Neuronal stem cell (in vitro differentiated cells): Measurements from ENCODE around the gene FBXL13.
"Not testable (repeated sequence)": the region's sequence is repeated elsewhere in the genome, so short reads cannot be mapped to it uniquely, and the experiment has no call there.

Source experiments
- DNase-seq: peaks from one replicate; pipeline ENCODE4 v3.0.0-alpha.2; 2013; ENCODE audit warnings: low spot score
- H2AFZ ChIP-seq: one replicate; pipeline ENCODE4 v1.6.1; 2013; ENCODE audit warnings: mild to moderate bottlenecking, low read length, inconsistent platforms
- H2AK5ac ChIP-seq: 2 replicates; pipeline ENCODE4 v1.6.1; 2013; ENCODE audit warnings: low read depth, mild to moderate bottlenecking, inconsistent platforms, low read length, moderate library complexity, mixed read lengths
- H2BK120ac ChIP-seq: 2 replicates; pipeline ENCODE4 v1.6.1; 2013; ENCODE audit warnings: low read depth, mild to moderate bottlenecking, inconsistent platforms, low read length, moderate library complexity, mixed read lengths
- H2BK12ac ChIP-seq: one replicate; pipeline ENCODE4 v1.6.1; 2013; ENCODE audit warnings: low read length, inconsistent platforms
- H2BK15ac ChIP-seq: 2 replicates; pipeline ENCODE4 v1.6.1; 2013; ENCODE audit warnings: mild to moderate bottlenecking, low read length, inconsistent platforms, mixed read lengths
- H2BK5ac ChIP-seq: one replicate; pipeline ENCODE4 v1.6.1; 2013; ENCODE audit warnings: inconsistent platforms, mild to moderate bottlenecking, low read length, moderate library complexity
- H3K14ac ChIP-seq: one replicate; pipeline ENCODE4 v1.6.1; 2013; ENCODE audit warnings: low read length, inconsistent platforms
- H3K18ac ChIP-seq: 2 replicates; pipeline ENCODE4 v1.6.1; 2013; ENCODE audit warnings: low read length, inconsistent platforms
- H3K23ac ChIP-seq: 2 replicates; pipeline ENCODE4 v1.6.1; 2013; ENCODE audit warnings: low read depth, mild to moderate bottlenecking, mixed read lengths, low read length, inconsistent platforms; ENCODE audit not compliant: poor library complexity
- H3K27ac ChIP-seq: replicated peaks from 3 replicates; pipeline ENCODE4 v1.5.1; 2013; ENCODE audit warnings: low read length, inconsistent platforms
- H3K27me3 ChIP-seq, 3 experiments: 2 replicates each; pipeline ENCODE4 v1.6.1; 2013; ENCODE audit warnings: low read length in 3 of 3, mild to moderate bottlenecking in 2 of 3, inconsistent platforms in 1 of 3, low read depth in 1 of 3, mixed read lengths in 1 of 3, moderate library complexity in 1 of 3; ENCODE audit not compliant: control insufficient read depth in 3 of 3, insufficient read depth in 3 of 3
- H3K36me3 ChIP-seq, 2 donors: replicated peaks in 1 of 2; 2 replicates each; pipeline ENCODE4 v1.6.1; 2013; ENCODE audit warnings: low read length in 2 of 2; ENCODE audit not compliant: control insufficient read depth in 2 of 2, insufficient read depth in 2 of 2
- H3K4ac ChIP-seq: 2 replicates; pipeline ENCODE4 v1.6.1; 2013; ENCODE audit warnings: inconsistent platforms, mild to moderate bottlenecking, low read length, moderate library complexity
- H3K4me1 ChIP-seq, 2 donors: 1 replicate in 1 of 2; 2 replicates in 1 of 2; pipeline ENCODE4 v1.6.1; 2013; ENCODE audit warnings: low read length in 2 of 2, low read depth in 1 of 2; ENCODE audit not compliant: control insufficient read depth in 2 of 2, insufficient read depth in 1 of 2
- H3K4me2 ChIP-seq: one replicate; pipeline ENCODE4 v1.6.1; 2013; ENCODE audit warnings: mild to moderate bottlenecking, low read length, inconsistent platforms; ENCODE audit not compliant: insufficient read depth, poor library complexity, severe bottlenecking
- H3K4me3 ChIP-seq, 2 donors: 2 replicates each; pipeline ENCODE4 v1.5.1; 2013; ENCODE audit warnings: low read length in 2 of 2, mild to moderate bottlenecking in 2 of 2, inconsistent platforms in 1 of 2, moderate library complexity in 1 of 2
- H3K79me1 ChIP-seq: one replicate; pipeline ENCODE4 v1.6.1; 2013; ENCODE audit warnings: low read depth, mild to moderate bottlenecking, inconsistent platforms, low read length, moderate library complexity
- H3K9ac ChIP-seq: one replicate; pipeline ENCODE4 v1.6.1; 2013; ENCODE audit warnings: mild to moderate bottlenecking, low read depth, low read length, inconsistent platforms; ENCODE audit not compliant: poor library complexity
- H3K9me3 ChIP-seq, 2 donors: replicated peaks in 1 of 2; 2 replicates each; pipeline versions ENCODE3 to v1.6.1; 2013; ENCODE audit warnings: low read length in 2 of 2, mild to moderate bottlenecking in 2 of 2, inconsistent platforms in 1 of 2, low read depth in 1 of 2, mixed read lengths in 1 of 2, moderate library complexity in 1 of 2; ENCODE audit not compliant: control insufficient read depth in 2 of 2, insufficient read depth in 1 of 2
- H4K8ac ChIP-seq: one replicate; pipeline ENCODE4 v1.6.1; 2013; ENCODE audit warnings: low read depth, mild to moderate bottlenecking, inconsistent platforms, low read length, moderate library complexity
- H4K91ac ChIP-seq: one replicate; pipeline ENCODE4 v1.6.1; 2013; ENCODE audit warnings: low read length, low read depth, mild to moderate bottlenecking, inconsistent platforms; ENCODE audit not compliant: poor library complexity
- WGBS, 2 donors: extraction: QIAGEN DNeasy Blood & Tissue Kit; methylation state at CpG; one replicate each; pipeline ENCODE4 v1.1.7; 2013; ENCODE audit warnings: missing lambda C conversion rate in 2 of 2, mixed read lengths in 1 of 2; ENCODE audit not compliant: insufficient read length in 2 of 2, insufficient replicate concordance in 1 of 2; ENCODE audit errors: extremely low coverage in 2 of 2; 5-methylcytosine and 5-hydroxymethylcytosine counted together

Gene FBXL13

GRCh38 chr7:102794567-102794966, 280.0 kb downstream of the FBXL13 start:
- WGBS, 2 donors, result no CpG with 5 or more reads among the region's 1 CpG
- H2BK15ac ChIP-seq, H3K14ac ChIP-seq, H3K9me3 ChIP-seq, H3K27ac ChIP-seq, H3K4me2 ChIP-seq, H4K91ac ChIP-seq, H2BK5ac ChIP-seq, H2AFZ ChIP-seq, H3K18ac ChIP-seq, H3K4ac ChIP-seq, H2AK5ac ChIP-seq, H2BK12ac ChIP-seq, H3K27me3 ChIP-seq, DNase-seq, H3K23ac ChIP-seq, H3K79me1 ChIP-seq, H3K36me3 ChIP-seq, H4K8ac ChIP-seq, H3K4me3 ChIP-seq, H2BK120ac ChIP-seq, H3K9ac ChIP-seq, H3K4me1 ChIP-seq: not testable (repeated sequence)

DNA sequence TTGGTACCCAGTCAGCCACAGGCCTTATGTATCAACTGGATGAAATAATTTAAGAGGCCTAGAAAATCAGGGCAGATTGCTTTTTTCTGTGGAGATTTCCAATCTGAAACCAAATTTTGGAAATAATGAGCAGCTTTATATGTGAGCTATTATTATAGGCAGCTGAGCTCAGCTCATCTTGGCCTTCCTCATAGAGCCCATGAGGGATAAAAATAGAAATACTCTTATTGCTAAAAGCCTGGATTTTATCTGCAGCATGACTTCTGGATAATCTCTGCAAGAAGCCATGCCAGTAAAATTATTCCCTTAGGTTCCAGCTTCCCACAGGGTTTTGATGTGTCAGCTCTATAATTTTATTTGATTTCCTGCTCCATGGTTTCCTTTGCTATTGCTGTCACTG, 282.8 kb downstream of the FBXL13 start:
- H3K9me3 ChIP-seq, H4K8ac ChIP-seq, H2BK15ac ChIP-seq, DNase-seq, H2BK5ac ChIP-seq, H2BK12ac ChIP-seq, H3K27me3 ChIP-seq, H3K9ac ChIP-seq, H3K27ac ChIP-seq, H2BK120ac ChIP-seq, H2AFZ ChIP-seq, H3K36me3 ChIP-seq, H3K4me3 ChIP-seq, H2AK5ac ChIP-seq, H3K4ac ChIP-seq, H3K4me1 ChIP-seq, H3K18ac ChIP-seq, H3K23ac ChIP-seq, H3K14ac ChIP-seq, H3K79me1 ChIP-seq, H4K91ac ChIP-seq, H3K4me2 ChIP-seq: not testable (repeated sequence)

- not testable (repeated sequence) for H3K9me3 ChIP-seq
Observed at GRCh38 chr7:102791367-102791766, 283.2 kb downstream of the FBXL13 start.

GRCh38 chr7:102790364-102791100, 284.1 kb downstream of the FBXL13 start:
- not testable (repeated sequence) for H2AK5ac ChIP-seq, H2BK12ac ChIP-seq, H3K23ac ChIP-seq, H3K9me3 ChIP-seq, DNase-seq, H2BK5ac ChIP-seq, H3K4me2 ChIP-seq, H3K79me1 ChIP-seq, H3K36me3 ChIP-seq, H2BK15ac ChIP-seq, H3K14ac ChIP-seq, H3K9ac ChIP-seq, H3K18ac ChIP-seq, H3K4me3 ChIP-seq, H2BK120ac ChIP-seq, H3K27me3 ChIP-seq, H4K91ac ChIP-seq, H2AFZ ChIP-seq, H3K4me1 ChIP-seq, H3K27ac ChIP-seq, H3K4ac ChIP-seq, H4K8ac ChIP-seq
- WGBS, 2 donors, result no CpG with 5 or more reads among the region's 4 CpGs

More at GRCh38 chr7:102791367-102791766, 283.2 kb downstream of the FBXL13 start:
- H3K4me3 ChIP-seq, H4K91ac ChIP-seq, H3K36me3 ChIP-seq, H2BK12ac ChIP-seq, H2BK15ac ChIP-seq, H3K4me1 ChIP-seq, H4K8ac ChIP-seq, H3K14ac ChIP-seq, H2AFZ ChIP-seq, H3K9ac ChIP-seq, H3K4ac ChIP-seq, H3K79me1 ChIP-seq, H2BK120ac ChIP-seq, H3K23ac ChIP-seq, H3K27ac ChIP-seq, H2BK5ac ChIP-seq, H2AK5ac ChIP-seq, DNase-seq, H3K18ac ChIP-seq, H3K4me2 ChIP-seq, H3K27me3 ChIP-seq: not testable (repeated sequence)
- WGBS, 2 donors, result no CpG with 5 or more reads among the region's 5 CpGs
